Caki2 (cell line): ENCODE measurements around the gene PCSK7. TPM values are rescaled to one million over a fixed set of nuclear protein-coding genes. Genes with fewer than 3 reads are reported as not detected.

ENCODE experiments used
- DNase-seq: peaks from one replicate; pipeline ENCODE4 v3.0.0-alpha.2; 2015; ENCODE audit warnings: low read depth
- in situ Hi-C: cut with HindIII; loops from 2 replicates; pipeline ENCODE4 v1.10.0; 2016; ENCODE audit warnings: low sequenced_read_pairs, low pct_unique_long_range_greater_than_20kb, mixed read lengths
- total RNA-seq: library from RNA; depleted of rRNA; stranded (reverse); fragments of >200 nt; shearing (Covaris generic); gene quantifications from 2 replicates; pipeline ENCODE4 v1.2.3, GENCODE V29; 2014; ENCODE audit warnings: low replicate concordance

PCSK7 gene
- total RNA-seq, 1 experiment from 2014 or later = 10.5 TPM

DNA sequence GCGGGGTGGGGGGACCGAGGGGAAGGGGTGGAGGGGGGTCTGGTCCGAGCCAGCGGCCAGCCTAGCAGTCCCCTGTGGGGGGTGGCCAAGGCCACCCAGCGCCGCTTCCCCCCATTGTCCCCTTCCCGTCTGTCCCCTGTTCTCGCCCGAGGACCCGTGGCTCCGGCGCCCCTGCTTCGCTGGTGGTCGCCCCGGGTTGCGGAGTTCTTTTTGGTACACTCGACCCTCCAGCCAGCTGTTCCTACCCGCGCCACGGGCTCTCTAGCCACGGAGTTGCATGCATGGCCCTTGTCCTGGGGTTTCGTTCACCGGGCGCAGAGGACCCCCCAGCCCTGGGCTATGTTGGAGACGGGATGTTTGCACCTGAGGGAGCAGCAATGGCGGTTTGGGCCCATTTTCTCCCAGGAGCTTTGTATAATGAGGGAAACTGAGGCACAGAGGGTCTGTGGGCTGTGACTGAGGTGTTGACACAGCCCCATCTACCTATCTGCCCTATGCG is 1.1 kb upstream of the PCSK7 start:
- DNase-seq = no peak
- in situ Hi-C loops = no loop called here

DNA sequence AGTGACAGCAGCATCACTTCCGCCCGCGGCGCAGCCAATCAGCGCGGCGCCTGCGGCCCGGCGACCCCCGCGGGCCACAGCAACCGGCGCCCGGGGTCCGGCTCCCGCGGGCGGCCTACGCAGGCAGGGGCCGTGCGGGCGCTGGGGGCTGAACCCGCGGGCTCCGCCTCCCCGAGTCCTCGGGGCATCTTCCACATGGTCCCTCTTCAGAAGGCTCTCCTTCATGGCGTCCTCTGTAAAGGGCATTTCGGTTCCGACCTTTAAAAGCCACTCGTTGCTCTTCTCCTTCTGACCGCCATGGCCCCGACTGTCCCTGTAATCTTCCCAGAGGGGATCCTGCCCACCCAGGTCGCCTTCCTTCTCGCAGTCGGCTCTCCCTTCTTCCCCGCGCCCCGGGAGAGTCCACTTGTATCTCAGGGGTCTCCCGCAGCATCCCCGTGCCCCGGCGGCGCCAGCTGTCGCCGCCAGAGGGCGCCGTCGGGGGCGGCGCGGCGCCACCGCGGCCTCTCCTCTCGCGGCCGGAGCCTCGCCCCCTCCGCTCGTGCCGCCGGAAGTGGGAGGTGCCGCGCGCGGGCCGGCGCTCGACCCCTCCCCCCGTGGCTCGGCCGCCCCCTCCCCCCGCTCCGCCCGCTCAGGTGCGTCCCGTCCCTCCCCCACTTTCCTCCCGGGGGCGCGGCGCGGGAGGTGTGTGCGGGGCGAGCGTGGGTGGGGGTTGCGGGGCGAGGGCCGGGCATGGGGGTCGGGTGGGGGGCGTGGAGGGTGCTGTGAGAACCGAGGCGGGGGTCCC is 412 bp upstream of the PCSK7 start, which contains the start of gene RNF214:
RNF214 (plus strand) TSS at position 580 of the 787 bp plus-strand sequence. CDS start 1,602 bp downstream, outside the sequence.
- in situ Hi-C loops = no loop called here
- DNase-seq = peak; percentile 75

DNA sequence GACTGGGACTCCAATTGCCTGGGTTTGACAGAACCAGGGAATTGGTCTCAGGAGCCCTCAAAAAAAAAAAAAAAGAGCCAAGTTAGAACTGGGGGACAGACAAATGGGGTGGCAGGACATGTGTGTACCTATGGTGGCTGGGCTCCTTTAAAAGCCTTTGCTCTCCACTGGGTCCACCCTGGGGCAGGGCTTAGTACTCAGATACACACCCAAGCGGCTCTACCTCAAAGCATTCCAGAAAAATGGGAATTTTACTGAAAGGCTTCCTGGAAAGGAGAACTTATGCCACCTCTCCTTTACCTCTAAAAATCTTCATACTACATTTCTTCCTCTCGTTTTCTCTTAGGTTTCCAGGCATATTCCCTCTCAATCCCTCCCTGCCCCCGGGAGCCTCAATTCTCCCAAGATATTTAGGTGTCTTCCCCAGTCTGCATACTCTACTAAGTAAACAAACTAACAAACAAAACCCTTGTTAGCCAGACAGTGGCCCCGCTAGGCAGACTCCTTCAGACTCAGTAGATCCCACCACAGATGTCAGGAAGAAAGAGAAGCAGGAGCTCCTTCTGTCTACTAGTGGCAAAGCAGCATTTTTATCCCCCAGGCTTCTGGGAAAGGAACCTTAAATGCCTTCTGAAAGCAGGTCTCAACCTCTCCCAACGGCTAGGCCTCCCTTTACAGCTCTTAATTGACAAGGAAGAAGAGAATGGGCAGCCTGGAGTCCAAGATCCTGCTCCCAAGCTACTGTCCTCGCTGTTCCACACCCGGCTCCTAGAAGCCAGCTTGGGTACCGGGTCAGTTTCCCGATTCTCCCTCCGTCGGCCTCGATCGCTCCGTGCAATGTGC is 653 bp downstream of the PCSK7 start:
- in situ Hi-C loops = no loop called here
- DNase-seq = no peak

DNA sequence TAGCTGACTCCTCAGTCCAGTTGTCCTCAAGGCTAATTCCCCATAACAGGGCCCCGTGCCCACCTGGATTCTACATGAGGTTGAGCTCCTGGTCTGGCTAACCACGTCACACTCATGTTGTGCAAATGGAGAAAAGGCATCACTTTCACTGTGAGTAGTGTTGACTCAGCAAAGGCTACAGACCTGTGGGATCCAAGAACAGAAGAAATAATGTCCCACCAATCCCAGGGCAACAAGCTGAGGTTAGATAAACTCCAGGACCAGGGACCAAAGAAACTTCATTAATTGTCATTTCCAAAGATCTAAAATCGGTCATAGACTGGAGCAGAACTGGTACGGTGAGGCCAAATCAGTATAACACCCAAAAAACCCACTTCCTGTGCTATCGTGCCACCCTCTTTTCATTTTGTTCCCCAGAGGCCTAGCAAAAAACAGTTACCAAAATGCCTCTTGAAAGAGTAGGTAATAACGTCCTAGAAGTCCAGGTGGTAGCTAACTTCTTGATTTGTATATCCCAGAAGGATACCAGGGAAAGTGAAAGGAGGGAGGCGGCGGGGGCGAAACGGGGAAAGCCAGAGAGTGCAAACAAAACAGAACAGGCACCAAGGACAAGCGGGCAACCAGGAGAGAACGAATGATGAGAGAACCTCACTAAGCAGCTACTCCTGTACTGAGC is 1.4 kb downstream of the PCSK7 start:
- no peak for DNase-seq
- in situ Hi-C loops = no loop called here

DNA sequence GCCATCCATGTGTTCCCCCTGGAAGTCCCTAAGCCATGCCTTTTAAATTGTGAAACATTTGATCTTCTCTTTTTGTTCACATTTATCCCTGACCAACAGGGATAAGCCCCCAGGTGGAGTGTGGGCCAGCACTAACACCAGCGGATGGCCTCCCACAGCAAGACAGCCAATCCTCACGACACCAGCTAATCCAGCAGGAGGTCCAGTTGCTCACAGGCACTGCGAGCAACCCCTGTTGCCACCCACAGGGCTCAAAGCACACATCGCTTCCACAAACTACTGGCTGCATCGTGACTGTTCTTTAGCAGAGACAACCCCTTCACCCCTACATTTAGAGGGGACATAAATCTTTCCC is 2.0 kb downstream of the PCSK7 start:
- in situ Hi-C loops = no loop called here

DNA sequence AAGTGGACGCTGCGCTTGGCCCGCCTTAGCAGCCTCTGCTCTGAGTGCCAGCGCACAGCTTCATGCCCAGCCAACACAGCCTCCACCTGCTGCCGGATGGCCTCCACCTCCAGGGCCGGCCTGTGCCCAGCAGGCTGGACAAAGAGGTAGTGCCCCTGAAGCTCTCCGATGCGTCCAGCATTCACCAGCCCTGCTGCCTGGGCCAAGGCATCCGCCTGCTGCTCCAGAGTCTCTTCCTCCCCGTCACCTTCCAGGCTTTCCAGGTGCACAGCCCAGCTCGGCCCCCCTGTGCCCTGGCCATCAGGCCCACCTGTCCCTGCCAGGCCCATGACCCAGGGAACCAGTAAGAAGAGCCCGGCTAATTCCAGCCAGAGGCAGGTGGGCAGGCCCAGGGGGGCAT is 2.5 kb downstream of the PCSK7 start:
- in situ Hi-C loops = no loop called here

More for the DNA sequence above, 2.0 kb downstream of the PCSK7 start:
- no peak for DNase-seq

DNA sequence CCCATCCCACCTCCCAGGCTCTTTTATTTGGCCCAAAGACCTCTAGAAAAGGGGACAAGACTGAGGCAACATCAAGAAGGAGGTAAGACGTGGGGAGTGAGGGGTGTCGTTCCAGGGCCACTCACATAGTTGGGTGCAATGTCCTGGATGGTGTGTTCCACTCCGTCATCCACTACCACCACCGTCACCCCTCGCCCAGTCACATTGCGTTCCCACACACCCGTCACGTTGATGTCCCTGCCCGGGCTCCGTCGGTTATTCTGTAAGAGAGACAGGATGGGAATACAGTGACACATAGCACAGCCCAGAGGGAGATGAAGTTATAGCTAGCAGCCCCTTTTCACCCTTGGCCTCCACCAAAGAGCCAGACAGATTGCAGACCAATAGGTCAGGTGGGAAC is 3.8 kb downstream of the PCSK7 start:
- in situ Hi-C loops = no loop called here
- DNase-seq = no peak

More for the DNA sequence above, 2.5 kb downstream of the PCSK7 start:
- no peak for DNase-seq

DNA sequence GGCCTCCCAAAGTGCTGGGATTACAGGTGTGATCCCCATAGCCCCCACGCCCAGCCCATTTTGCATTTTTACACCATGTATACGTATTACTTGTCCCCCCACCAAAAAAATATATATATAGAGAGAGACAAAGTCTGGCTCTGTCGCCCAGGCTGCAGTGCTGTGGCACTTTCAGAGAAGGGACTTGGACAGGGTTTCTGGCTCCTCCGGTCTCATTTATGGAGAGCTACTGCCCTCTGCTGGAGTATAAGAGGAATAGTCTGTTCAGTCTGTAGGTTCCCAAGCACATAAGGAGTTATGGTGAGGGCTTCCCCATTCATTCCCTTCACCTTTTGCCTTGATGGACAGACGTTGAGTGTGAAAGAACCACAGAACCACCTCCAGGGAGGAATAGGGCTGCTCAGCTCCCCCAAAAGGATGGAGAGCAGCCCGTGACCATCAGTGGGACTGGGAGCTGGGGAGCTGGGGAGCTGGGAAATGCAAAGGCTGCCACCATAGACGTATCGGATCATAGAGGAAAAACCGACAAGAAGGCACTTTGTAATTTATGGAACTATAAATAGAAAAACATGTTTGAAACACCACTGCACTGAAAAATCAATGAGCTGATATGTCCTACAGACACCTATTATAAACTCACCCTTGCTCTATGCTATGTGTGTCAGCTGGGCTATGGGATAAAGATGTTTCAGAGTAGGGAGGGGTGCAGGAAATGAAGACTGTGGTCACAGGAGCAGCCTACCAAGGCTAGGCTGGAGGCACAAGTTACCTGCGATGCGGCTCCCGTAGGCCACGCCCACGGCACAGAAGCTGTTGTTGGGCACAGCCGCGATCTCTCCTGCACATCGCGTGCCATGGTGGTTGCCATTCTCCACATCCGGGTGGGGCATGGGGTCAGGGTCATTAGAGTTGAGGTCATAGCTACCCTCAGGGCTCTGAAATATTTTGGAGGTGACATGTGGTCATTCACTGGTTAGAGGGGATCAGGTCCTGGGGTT is 5.2 kb downstream of the PCSK7 start:
- in situ Hi-C loops = no loop called here
- DNase-seq = peak; percentile 36

DNA sequence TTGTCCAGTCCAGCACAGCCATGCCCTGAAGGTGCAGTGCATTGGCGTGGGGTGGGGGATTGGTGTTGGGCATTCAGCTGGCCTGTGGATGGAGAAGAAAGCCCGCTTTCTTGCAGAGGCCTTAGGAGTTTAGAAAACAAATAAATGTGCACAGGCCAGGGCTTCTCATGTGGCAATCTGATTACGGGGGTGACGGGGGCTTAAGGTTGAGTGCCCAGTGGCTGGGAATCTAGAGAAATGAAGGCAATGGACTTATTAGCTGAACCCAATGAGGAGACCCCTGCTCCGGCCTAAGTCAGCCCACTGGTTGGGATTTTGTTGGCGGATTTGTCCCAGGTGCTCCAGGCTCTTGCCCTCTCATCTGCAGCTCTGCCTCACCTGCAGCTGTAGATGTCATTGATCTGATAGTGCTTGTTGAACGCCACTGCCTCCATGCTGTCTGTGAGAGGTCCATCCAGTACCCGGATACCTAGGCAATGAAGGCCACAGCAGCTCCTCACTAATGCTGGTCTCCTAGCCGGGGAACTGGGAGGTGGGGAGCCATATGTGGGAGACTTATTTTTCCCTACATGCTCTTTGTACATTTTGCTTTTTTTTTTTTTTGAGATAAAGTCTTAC is 6.2 kb downstream of the PCSK7 start:
- DNase-seq = no peak
- in situ Hi-C loops = no loop called here

DNA sequence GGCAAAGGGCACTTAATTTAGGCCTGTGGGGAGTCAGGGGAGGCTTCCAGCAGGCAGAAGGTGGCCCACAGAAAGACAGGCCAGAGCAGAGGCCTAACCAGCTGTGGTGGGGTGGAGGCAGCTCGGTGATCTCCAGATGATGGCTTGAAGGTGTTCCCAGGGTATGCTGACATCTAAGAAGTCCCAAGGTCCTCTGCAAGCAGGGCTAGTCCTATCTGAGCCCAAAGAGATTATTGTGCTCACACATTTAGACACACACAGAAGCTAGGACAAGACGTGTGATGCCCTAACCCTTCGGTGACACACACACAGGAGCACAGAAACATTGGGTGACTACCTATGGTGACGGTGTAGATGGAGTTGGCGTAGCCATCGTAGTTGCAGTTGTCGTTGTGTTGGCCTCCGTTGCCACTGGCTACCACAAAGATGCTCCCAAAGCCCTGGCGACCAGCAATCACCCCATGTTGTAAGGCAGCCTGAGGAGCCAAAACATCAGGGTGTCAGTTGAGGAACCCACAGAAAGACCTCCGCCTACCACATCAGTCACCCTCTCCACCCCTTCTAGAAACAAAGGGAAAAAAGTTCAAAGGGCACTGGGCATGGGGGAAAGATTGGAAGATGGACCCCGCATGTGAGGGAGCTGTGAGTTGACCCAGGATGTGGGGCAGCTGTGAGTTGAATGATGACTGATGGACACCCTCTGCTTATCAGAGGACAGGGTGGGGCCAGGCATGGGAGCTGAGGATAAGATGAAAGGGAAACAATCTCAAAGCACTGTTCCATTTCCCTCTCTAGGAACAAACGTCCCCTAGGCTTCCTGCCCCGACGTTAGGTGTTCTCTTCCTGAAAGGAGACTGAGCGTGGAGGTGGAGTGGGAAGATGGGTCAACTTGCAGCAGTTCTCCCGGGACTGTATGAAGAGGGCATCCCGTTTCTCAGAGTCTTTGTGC is 7.9 kb downstream of the PCSK7 start:
- in situ Hi-C loops = no loop called here

DNA sequence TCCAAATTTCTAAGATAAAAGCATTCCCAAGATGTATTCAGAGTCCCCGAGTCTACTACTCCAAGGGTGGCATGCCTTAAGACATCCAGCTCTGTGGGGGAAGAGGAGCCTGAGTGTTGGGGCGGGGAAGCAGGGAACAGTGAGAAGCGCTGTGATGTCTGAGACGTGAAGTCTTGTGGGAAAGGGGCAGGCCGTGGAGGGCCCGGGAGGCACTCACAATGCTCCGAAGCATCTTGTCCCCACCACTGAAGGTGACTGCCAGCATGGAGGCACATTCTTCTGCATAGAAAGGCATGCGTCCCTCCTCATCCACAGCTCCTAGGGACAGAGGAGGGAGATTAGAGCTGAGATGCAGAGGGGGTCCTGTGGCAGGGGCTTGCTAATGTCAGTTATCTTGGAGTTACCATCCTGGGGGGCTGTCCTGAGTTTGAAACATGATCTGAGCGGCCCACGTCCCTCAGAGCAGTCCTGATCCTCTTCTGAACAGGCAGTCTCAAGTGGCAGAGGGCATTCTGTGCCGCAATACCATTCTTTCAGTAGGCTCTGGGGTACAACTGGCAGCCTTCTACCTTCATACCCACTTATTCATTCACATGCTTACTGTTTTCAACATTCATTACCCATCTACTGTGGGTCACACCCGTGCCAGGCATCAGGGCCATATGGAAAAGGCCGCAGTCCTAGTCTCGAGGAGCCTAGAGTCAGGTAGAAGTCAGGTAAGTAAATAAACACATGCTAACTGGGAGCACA is 8.7 kb downstream of the PCSK7 start:
- in situ Hi-C loops = no loop called here
- DNase-seq = no peak

More for the DNA sequence above, 7.9 kb downstream of the PCSK7 start:
- no peak for DNase-seq

DNA sequence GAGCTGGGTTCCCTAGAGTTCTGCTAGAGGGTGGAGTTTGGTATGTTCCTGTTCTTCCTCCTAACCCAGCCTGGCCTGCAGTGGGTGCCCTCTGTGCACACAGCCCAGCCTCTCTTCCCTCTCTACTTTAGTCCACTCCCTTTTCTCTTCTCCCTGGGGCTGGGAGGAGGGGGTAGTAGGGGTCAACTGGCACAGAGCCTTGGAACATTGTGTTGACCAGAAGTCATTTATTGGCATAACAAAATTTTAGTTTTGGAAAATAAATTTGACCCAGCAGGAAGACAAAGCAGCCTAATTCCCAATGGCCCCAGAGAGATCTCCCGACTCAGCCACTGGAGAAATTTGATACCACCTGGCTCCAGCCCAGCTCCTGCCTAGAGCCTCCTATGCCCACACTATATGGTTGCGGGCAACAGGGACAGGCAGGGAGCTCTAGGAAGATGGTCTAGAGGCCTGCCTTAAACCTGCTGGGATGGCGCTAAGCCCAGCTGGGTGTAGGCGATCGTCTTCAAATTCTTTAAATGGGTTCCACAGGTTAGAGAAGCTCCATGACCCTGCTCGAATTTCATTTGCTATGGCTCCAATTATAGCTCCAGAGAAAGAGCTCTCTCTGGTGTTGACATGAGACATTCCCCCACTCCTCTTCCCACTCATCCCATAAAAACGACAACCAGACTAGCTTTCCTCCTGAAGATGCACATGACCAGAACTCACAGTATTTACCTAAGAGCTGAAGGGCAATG is 9.9 kb downstream of the PCSK7 start:
- DNase-seq = no peak
- in situ Hi-C loops = no loop called here

DNA sequence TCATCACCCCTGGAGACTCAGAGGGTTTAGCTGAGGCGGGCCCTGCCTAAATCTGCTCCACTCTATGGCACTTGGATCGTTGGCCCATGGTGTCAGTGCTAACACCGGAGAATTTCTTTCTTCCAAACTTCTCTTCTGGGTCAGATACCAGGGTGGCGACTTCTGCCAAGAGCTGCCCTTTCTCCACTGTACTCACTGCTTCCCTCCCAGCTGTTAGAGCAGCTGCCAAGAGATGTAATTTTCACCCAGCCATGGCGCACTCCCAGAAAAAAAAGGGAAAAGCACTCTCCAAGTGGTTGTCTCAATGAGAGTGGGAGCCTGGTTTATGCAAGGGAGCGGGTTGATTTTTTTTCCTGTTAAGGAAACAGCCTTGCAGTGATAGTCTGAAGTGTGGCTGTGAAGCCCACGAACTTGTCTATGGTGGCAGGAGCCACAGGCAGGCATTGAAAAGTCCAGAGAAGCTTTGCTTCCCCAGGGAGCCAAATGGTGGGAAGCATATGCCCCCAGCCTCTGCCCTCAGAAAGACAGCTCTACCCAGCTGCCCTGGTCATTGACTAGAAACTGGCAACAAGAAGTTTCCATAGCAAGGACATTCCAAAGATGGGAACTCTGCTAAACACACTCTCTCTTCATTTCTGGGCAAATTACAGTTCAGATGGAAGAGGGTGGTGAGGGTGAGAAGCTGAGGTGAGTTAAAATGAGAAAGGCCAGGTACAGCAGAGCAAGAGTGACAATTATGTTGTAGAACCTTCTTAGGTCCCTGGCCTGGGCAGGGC is 10.7 kb downstream of the PCSK7 start:
- in situ Hi-C loops = no loop called here
- no peak for DNase-seq

DNA sequence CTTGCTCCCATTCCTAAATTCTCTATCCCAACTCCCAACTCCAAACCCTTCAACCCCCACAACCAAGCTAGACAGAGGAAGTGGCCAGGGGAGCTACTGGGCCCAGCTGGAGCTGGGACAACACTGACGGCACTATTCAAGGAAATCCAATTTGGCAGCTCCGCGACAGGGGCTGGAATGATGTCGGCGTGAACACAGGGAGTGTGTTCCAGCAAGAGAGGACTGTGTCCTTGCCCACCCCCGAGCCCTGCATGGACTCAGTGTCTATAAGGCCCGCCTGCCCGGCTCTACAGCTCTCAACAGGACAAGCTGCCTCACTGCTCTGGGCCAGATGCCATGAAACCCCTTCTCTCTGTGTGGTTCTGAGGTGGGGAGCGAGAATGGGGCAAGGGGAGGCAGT is 11.3 kb downstream of the PCSK7 start:
- DNase-seq = no peak
- in situ Hi-C loops = no loop called here
